Muscle of back (tissue), 11 donors: Measurements from ENCODE around the gene NDUFS2. TPM values are rescaled to one million over a fixed set of nuclear protein-coding genes. Genes with fewer than 3 reads are reported as not detected.

ENCODE experiments used
- DNase-seq, 3 donors: peaks; one replicate each; pipeline versions ENCODE4 v3.0.0 to v3.0.0-alpha.2; 2013
- polyA plus RNA-seq, 10 donors: library from polyadenylated mRNA; unstranded; fragments of 120-200 nt; gene quantifications; one replicate each; pipeline ENCODE4 v1.2.1, GENCODE V29; 2013; ENCODE audit not compliant: insufficient read length in 10 of 10

The NDUFS2 gene
- polyA plus RNA-seq, 10 donors, result 115 to 160 (median 139) TPM

DNA sequence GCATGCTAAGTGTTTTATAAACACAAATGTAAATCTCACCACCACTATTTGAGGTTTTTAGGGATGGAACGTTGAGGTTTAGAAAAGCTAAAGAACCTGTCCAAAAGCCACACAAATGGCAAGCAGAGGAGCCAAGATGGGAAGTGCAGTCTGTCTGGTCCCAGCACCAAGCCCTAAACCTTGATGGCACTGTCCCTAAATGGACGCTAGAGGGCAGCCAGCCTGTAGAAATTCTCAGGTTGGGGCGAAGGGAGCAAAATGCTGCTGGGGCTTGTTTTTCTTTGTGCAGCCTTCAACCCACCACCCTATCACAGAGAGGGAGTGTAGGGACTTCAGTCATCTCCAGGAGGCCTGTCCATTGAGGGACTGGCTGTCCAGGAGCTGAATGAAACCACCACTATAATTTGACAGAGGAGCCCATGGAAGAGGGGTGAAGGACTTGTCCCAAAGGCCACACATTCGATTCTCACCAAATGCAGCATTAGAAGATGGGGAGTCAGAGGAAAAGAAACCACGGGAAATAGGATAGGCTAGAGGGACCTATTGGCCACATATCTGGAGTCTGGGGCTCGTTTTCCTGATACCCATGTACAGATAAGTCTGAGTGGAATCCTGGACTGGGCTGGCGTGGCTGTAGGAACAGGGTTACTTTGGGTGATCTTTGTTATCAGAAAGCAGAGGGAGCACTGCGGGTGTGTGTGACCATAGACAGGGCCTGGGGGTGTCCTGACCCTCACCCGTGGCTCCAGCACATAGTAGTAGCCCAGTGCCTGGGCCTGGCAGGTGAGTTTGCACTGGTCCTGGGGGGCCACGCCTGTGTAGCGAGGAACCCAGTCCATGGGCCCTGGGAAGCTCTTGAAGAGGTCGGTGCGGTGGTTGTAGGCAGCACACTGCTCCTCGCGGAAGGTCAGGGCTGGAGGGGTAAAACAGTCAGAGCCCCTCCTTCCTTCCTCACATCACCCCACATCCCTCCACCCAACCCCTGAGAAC is 9.4 kb upstream of the NDUFS2 start:
- peak in 2 of 3 donors; percentile 61 to 82 for DNase-seq

DNA sequence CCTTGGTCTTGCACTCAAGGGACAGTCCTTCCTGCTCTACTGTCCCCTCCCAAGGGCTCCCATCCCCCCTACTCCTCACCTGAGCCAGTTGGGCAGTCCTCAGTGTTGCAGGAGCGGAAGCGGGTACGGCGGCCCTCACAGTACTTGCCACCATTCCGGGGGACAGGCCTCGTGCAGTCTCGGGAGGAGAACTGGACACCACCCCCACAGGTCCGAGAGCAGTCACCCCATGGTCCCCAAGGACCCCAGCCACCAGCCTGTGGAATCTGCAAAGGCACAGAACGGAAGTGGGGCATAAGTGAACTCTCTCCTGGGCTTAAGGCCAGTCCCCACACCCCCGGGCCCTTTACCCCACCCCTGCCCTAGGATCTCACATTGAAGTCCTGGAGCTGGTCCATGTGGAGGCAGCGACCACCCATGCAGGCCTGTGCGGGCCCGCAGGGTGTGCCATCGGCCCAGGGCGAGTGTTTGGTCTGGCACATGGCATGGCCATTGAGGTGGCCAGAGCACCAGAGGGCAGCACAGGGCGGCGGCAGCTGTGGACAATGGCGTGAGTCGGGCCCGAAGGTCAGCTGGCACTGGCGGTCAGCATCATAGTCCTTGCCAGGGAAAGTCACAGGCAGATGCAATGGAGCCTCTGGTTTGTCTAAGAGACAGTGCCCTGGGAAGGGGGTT is 8.5 kb upstream of the NDUFS2 start:
- DNase-seq, result no peak

DNA sequence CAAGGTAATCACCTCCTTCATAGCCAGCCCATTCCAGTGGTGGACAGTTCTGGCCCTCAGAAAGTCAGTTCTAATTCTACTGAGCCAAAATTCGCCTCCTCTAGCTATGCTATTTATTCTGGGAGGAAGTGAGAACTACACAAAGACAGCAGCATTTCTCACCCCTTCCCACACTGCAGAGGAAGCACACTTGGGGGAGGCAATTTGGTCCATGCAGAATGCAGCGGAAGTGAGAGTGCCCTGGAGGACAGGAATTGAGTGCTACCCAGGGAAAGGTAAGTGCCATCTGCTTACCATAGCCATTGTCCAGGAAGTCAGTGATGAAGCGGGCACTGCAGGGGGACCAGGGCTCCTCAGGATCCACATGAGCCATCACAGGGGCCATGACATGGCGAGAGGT is 7.0 kb upstream of the NDUFS2 start:
- DNase-seq, result no peak

DNA sequence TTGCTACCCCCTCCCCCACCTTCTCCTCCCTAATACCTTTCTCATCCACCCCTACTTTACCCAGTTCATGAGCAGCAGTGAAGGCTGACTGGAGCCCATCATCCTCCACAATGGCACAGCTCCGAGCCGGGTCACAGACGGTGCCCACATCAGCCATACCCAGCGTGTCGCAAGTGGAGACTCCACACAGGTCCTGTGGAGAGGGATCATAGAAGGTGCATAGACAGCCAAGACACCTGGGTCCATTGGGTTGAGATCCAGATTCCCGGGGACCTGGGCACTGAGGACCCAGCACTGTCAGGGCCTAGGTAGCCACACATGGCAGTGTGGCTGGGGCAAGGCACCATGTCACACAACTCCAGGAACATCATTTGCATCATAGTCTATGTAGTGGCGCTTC is 6.1 kb upstream of the NDUFS2 start:
- no peak for DNase-seq

DNA sequence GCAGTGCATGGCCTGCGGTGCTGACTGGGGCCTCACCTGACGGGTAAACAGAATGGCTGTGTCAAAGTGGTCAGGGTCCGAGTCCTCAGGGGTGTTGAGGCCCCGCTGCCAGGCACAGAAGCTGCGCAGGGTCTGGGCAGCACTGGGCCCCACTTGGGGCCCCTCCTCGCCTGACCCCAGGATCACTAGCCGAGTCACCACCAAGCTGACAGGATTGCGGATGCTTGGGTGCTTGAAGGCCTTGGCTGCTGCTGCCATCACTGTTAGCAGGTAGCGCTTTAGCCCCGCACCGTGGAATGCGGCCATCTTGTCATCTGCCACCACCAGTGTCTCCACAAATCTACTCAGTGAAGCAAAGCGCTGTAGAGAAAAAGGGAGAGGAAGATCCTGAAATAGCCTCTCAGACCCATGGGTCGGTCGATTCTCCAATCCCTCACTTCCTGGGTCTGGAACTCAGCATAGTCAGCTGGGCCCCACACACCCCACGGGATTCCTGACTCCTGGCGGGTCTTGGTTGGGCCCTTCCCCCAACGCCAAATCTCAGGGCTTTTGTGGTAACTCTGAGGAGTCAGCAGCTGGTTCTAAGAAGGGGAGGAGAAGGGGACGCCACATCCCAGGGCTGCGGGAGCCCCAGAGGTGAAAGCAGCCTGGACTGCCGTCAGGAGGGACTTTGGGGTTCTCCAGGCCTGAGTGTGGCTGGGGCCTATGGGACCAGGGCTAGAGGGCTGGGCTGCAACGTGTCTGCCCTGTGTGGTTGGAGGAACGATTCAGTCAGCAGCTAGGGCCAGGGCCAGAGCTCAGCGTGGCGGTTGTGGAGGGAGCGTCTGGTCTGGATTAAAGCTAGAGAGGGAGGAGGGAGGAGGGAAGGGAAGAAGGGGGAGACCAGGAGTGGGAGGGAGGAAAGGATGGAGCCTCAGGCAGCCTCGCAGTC is 5.4 kb upstream of the NDUFS2 start:
- peak; percentile 88 to 96 (median 89) for DNase-seq

DNA sequence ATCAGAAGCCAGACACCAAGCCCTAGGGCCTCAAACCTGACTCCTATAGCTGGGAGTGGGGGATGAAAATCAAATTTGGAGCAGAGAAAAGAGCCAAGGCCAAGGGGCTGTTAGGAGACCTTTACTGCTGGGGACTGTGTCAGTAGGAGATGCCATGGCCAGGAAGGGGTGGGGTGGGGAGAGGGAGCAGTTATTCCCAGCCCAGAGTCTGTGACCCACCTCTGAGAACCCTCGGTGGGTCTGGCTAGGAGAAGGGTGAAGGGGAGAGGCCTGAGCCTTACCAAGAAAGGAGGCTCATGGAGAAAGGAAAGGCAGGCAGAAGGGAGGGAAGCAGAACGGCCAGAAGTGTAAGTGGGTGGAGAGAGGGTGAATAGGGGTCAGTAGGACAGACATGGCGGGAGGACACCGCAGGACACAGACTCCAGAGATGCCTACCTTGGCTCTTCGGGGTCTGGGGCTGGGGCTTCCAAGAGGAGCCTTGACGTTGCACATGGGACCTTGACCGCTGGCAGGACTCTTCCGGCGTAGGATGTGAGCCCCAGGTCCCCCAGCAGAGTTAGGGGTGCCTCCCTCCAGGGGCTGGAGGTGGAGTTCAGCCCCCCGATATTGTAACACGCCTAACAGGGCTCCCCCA is 4.5 kb upstream of the NDUFS2 start:
- no peak for DNase-seq

DNA sequence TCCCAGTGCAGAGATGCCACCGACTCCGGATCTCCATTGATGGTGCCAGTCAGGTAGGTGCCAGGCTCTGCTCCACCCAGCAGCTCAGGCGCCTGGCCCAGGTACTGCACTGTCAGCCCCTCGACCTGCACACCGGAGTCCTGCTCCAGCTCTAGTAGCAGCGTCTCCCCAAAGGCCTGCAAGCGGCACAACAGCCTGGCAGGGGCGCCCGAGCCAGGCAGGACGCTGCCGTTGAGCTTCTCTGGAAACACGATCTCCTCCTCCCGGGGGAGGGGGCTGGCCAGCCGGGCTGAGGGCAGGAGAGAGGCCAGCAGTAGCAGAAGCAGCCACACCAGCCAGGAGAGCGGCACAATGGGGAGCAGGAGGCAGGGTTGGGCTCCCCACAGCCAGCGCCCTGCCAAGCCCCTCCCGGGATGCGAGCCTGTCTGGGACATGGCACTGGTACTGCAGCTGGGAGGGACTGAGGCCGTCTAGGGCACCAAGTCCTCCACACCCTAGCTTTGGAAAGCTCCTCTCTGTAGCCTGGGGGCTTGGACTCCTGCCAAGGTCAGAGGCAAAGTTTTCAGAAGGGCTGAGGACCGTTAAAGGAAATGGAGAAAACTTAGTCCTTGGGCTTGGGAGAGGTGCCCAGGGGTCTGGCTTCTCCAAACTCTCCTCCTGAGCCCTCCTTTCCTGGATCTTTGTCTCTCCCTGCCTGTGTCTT is 3.8 kb upstream of the NDUFS2 start:
- DNase-seq, result peak in 2 of 3 donors; percentile 58 to 82

DNA sequence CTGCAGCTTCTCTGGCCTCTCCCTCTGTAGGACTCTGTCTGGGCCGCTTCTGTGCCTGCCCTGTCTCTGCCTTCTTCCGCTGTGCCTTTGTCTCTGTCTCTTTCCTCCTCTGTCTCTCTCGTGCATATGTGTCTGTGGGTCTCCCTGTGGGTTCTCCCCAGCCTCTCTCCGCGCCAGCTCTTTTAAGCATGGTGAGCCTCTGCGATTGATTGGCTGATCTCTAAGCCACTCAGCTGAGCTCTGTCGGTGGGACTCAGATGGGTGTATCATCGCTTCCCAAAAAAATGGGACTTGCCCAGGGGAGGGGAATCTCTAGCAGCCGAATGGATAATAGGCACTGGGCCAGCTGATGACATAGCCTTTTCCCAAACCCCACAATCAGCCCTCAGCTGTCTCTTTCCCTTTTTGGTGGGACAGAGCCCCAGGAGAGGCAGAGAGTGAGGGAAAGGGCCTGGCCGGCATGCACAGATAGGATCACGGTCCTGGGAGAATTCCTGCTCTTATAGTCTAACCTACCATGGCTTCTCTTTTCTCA is 3.2 kb upstream of the NDUFS2 start, which contains the start of gene ADAMTS4:
Gene ADAMTS4 (minus strand): TSS at position 158 of the 535 bp plus-strand sequence. CDS start 427 bp downstream, outside the sequence.
- DNase-seq, result peak; percentile 87 to 95 (median 94)

DNA sequence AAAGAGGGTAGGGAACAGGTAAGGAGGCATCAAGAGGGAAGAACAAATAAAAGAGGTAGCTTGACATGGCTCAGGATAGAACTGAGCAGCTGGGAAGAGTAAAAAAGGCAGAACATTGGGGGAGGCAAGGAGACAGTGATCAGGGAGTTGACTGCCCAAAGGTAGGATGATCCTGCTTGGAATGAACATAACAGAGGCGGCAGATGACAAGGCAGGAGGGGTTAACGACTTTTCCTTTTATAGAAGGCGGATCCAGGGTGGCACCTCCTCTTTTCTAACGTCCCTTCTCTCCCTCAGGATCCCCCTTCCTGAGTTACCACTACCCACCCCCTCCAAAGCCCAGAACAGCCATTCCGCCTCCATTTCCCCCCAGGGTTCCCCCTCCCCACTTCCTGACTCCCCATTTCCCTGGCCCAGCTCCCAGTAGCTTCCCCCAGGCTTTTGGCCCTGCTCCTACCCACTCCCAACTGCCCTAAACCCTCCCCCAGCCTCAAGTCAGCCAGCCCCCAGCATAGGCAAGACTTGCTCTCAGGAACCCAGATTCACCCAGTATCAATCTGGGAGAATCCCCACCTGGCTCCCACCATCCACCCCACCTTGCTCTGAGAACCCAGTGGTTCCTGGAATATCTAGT is 2.5 kb upstream of the NDUFS2 start:
- DNase-seq, result no peak

DNA sequence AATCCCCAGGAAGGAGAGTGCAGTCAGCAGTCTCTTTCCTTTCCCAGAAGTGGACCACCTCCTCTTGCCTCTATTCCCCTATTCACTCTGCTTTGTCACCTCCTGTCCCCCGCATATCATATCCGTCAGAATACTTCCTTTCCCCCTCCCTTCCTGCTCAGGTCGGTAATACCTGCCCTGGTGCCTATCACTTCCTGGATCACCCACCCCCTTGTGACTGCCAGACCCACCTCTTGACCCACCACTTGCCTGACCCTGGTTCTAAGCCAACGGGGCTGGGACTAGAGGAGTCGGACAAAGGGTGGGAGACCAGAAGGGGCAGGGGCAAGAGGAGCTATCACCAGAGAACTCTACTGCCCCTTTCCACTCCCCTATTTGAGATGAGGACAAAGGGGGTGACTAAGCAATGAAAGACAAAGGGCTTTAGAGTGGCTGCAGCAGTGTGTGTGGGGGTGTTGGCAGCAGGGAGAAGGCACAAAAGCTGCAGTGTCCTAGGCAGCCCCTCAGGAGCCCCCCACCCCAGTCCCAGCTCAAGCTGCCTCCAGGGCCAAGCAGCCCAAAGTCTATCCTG is 1.7 kb upstream of the NDUFS2 start:
- peak in 1 of 3 donors; percentile 41 for DNase-seq

DNA sequence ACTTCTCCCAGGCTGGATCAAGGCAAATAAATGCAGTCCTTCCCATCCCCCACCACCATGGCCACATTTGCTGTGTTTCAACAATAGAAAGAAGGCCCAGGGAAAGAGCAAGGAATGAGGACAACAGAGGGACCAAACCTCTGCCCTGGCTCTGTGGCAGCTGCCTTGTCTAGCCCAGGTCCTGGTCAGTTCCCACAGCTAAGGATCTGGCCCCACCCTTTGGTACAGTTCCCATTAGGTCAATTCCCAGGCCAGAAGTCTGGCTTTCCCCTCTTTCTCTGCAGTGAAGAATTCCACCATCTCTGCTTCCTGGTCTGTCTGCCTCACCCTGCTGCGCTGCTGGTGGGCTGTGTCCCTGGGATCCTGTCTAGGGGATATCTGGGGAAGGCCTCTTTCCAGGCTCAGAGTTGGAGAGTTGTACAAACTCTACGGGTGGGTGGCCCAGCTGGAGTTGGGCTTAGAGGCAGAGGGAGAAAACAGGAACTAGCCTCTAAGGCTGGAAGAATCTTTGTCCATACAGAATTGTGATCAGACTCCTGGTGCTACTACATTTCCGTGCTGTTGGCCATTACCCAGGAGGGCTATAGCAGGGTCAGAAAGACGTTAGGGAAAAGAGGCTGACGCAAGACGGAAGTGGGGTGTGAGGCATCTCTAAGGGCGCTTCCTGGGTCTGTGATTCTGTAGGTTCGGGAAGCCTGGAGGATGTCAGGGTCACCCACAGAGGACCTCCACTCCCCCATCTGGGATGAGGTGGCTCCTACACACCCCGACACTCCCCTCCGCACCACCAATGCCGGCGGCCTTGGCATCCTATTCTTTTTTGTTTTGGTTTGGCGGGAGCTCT is 953 bp upstream of the NDUFS2 start:
- peak in 2 of 3 donors; percentile 73 to 88 for DNase-seq

DNA sequence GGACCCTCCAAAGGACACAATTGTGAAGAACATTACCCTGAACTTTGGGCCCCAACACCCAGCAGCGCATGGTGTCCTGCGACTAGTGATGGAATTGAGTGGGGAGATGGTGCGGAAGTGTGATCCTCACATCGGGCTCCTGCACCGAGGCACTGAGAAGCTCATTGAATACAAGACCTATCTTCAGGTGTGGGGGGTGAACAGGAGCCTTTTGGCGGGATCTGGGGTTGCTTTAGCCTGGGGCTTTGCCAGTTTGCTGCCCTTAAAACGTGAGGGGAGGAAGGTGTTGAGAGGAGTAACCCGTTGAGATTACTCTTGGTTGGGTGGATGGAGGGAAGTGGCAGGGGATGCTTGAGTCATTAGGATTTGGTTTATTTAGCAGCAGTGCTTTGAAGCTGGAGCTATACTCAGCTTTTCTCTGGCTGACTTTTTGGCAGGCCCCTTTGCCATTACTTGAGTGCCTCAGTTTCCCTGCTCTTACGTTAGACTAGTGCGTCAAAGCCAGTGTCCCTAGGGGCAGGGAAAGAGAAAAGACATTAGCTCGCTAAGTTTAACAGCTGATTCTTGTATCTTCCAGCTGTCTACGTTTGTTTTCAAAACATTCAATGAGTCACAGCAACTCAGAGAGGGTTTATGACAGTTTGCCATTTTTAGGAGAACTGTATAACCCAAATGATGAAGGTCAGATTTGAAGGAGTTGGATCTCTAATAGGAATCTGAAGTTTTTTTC is 4.4 kb downstream of the NDUFS2 start:
- DNase-seq, result no peak

DNA sequence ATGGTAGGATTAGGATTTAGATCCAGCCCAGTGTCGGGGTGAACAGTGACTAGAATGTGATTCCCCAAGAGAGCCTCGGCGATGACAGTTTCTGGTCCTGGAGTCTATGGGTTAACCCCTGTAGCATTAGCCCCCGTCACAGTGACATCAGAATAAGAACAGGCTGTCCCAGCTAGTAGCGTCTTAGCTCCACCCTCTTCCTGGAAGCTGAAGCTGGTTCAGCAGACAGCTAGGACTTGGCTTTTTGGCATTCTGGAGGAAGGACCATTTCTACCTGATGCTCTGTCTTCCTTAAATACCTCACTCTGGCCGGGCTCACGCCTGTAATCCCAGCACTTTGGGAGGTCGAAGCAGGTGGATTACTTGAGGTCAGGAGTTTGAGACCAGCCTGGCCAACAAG is 5.0 kb downstream of the NDUFS2 start:
- no peak for DNase-seq

DNA sequence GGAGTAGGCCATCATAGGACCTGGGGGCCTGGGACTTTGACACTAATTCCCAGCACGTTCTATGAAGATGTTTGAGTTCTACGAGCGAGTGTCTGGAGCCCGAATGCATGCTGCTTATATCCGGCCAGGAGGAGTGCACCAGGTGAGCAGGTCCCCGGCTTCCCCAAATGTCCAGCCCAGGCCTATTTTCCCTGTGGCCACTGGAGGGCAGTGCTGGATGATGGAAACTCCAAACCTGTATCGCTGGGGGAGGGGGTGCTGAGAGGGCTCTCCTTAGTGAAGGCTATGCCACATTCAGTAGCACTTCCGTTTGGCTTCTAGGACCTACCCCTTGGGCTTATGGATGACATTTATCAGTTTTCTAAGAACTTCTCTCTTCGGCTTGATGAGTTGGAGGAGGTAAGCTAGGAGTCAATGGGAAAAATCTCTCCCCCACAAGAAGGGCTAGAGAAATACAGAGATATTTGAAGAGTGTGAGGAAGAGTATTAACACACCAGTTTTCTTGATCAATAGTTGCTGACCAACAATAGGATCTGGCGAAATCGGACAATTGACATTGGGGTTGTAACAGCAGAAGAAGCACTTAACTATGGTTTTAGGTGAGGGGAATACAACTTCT is 7.7 kb downstream of the NDUFS2 start:
- DNase-seq, result peak in 2 of 3 donors; percentile 57 to 76

DNA sequence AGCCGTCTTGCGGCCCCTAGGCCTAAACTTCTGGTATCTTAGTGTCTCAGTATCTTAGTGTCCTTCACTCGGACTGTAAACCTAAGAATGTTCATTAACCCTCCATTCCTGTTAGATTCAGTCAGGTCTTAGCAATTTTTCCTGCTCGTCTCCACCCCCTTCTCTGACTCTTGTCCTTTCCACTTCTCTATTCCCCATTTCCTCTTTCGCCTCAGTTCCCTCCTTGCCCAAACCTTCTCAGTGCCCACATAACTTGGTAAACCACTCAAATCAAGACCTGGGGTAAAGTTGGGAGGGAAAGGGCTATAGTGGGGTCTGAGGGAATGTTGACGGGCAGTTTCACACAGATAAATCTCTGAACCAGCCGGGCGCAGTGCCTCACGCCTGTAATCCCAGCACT is 12.2 kb downstream of the NDUFS2 start:
- DNase-seq, result no peak

DNA sequence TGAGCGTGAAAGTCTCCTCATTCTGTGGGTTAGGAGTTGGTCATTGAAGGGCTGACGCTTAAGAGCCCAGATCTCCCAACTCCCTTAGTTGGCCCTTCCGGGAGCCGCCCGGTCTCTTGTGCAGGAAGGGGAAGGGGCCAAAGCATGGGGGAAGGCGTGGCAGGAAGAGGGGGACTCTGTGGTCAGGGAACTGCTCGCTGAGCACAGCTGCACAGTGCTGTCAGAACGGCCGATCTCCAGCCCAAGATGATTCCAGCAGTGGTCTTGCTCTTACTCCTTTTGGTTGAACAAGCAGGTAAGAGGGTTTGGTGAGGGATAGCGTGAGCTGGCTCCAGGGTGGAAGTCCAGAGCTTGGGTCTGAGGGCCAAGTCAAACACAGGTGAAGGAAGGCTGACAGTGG is 12.9 kb downstream of the NDUFS2 start, which contains the start of gene FCER1G:
Gene FCER1G (plus strand): TSS at position 220 of the 400 bp plus-strand sequence. CDS start 27 bp downstream, at position 247.
- DNase-seq, result no peak
